GM15510 (cell line): ENCODE data around the gene SLC35E3.

Source experiments
- POLR2A ChIP-seq: IDR thresholded peaks from 3 replicates; pipeline ENCODE4 v1.6.1; 2011; ENCODE audit warnings: borderline replicate concordance; ENCODE audit not compliant: insufficient read length; ENCODE audit errors: extremely low read depth

Gene SLC35E3

GRCh38 chr12:68784015-68784414 lies 38.0 kb downstream of the SLC35E3 start:
- TF ChIP-seq POLR2A: no peak

DNA sequence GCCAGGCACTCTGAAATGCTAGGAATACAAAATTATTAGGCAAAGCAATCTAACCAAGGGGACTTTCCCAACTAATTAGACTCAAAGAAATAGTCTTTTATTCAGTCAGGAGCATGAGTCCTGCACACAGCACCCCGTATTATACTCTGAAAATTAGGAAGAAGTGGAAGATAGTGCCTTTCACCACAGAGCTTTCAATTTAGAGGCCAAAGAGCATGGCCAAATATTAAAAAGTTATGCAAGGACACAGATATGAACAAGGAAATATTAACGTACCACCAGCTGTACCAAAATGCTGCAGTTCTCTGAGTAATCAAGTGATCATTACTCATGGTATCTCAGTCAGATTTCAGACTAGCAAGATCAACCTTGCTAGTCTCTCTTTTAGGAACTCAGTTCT lies 39.4 kb downstream of the SLC35E3 start:
- TF ChIP-seq POLR2A: no peak

GRCh38 chr12:68785823-68786222 lies 39.8 kb downstream of the SLC35E3 start:
- no peak for TF ChIP-seq POLR2A

DNA sequence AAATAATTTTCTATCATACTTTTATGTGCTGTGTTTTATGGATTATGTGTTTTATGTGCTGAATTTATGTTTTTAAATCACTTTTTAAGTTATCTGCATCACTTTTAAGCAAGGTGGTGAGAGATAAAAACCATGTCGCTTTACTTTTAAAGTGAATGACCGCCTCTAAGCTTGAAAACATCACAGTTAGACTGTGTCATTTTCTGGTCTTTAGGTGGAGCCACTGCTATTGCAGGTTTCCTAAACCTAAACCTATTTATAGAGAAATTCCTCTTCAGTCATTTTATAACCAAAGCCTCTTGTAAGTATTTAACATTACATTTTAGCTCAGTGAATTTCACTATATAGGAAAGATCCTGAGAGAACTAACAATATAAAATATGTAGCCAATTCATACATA lies 41.0 kb downstream of the SLC35E3 start:
- TF ChIP-seq POLR2A: no peak

GRCh38 chr12:68788554-68789143 lies 42.7 kb downstream of the SLC35E3 start:
- TF ChIP-seq POLR2A: no peak

GRCh38 chr12:68789144-68789878 lies 43.3 kb downstream of the SLC35E3 start:
- no peak for TF ChIP-seq POLR2A

- TF ChIP-seq POLR2A: no peak
Observed at GRCh38 chr12:68790081-68790951, 44.3 kb downstream of the SLC35E3 start.

DNA sequence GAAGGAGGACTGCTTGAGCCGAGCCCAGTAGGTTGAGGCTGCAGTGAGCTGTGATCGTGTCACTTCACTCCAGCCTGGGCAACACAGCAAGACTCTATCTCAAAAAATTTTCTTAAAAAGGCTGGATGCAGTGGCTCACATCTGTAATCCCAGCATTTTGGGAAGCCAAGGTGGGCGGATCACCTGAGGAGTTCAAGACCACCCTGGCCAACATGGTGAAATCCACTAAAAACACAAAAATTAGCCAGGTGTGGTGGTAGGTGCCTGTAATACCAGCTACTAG lies 44.9 kb downstream of the SLC35E3 start:
- TF ChIP-seq POLR2A: no peak

- TF ChIP-seq POLR2A: no peak
Observed at GRCh38 chr12:68791897-68792481, 46.0 kb downstream of the SLC35E3 start.

GRCh38 chr12:68792952-68793351 lies 47.0 kb downstream of the SLC35E3 start:
- no peak for TF ChIP-seq POLR2A

GRCh38 chr12:68793436-68793835 lies 47.5 kb downstream of the SLC35E3 start:
- no peak for TF ChIP-seq POLR2A

GRCh38 chr12:68793975-68794652 lies 48.1 kb downstream of the SLC35E3 start:
- TF ChIP-seq POLR2A: no peak

DNA sequence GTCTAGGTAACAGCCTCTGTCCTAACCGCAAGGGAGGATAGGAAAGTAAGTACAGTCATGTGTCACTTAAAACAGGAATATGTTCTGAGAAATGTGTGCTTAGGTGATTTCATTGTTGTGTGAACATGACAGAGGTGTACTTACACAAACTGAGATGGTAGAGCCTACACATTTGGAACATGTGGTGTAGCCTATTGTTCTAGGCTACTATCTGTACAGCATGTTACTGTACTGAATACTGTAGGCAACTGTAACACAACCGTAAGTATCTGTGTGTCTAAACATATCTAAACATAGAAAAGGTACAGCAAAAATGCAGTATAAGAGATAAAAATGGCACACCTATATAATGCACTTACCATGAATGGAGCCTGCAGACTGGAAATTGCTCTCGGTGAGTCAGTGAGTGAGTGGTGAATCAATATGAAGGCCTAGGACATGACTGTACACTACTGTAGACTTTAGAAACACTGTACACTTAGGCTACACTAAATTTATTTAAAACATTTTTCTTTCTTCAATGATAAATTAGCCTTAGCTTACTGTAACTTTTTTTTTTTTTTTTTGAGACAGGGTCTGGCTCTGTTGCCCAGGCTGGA lies 48.8 kb downstream of the SLC35E3 start:
- TF ChIP-seq POLR2A: no peak

DNA sequence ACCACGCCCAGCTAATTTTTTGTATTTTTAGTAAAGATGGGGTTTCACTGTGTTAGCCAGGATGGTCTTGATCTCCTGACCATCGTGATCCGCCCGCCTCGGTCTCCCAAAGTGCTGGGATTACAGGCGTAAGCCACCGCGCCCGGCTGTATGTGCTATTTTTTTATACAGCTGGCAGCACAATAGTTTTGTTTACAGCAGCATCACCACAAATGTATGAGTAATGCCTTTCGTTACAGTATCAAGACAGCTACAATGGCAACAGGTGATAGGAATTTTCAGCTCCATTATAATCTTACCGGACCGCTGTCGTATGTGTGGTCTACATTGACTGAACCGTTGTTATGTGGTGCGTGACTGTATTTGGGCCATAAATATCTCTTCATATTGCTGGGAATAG lies 50.4 kb downstream of the SLC35E3 start:
- TF ChIP-seq POLR2A: no peak
